Gastrocnemius medialis (tissue), 4 donors: ENCODE data around the gene DNAJA2.

Experiments
- POLR2A ChIP-seq, 2 donors: fragments of 450-650 bp; IDR thresholded peaks; one replicate each; pipeline ENCODE4 v1.6.1; 2017; ENCODE audit warnings: antibody characterized with exemption in 2 of 2, mild to moderate bottlenecking in 2 of 2, moderate library complexity in 2 of 2
- TF ChIP-seq, protein P1 (sequence below), 5 experiments: fragments of 450-650 bp in 3 of 5; fragments of 200-600 bp in 2 of 5; sonication (generic) in 2 of 5; IDR thresholded peaks in 4 of 5; conservative IDR thresholded peaks in 1 of 5; 1 replicate in 4 of 5; 2 replicates in 1 of 5; pipeline ENCODE4 v1.5.1; 2016 to 2019; ENCODE audit warnings: antibody characterized with exemption in 5 of 5, mild to moderate bottlenecking in 3 of 5, moderate library complexity in 3 of 5

DNA sequence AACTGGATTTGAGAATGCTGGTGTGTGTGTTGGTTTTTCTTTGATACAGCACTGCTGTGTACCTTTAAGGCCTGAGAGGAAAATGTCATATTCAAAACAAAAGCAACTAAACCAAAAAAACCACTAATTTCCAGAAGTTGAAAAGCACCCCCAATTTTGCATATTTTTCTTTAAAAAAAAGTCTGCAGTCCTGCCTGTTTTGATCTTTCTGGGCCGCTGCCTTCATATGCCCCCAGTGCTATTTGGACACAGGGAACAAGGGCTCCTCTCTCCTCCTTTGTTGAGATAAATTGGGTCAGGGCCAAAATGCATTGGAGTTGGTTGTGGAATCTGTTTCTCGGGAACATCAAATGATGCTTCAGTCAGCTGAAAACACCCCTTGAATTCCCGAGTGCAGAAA is 62.4 kb downstream of the DNAJA2 start:
- TF ChIP-seq, protein P1, sequence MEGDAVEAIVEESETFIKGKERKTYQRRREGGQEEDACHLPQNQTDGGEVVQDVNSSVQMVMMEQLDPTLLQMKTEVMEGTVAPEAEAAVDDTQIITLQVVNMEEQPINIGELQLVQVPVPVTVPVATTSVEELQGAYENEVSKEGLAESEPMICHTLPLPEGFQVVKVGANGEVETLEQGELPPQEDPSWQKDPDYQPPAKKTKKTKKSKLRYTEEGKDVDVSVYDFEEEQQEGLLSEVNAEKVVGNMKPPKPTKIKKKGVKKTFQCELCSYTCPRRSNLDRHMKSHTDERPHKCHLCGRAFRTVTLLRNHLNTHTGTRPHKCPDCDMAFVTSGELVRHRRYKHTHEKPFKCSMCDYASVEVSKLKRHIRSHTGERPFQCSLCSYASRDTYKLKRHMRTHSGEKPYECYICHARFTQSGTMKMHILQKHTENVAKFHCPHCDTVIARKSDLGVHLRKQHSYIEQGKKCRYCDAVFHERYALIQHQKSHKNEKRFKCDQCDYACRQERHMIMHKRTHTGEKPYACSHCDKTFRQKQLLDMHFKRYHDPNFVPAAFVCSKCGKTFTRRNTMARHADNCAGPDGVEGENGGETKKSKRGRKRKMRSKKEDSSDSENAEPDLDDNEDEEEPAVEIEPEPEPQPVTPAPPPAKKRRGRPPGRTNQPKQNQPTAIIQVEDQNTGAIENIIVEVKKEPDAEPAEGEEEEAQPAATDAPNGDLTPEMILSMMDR (IDR thresholded peaks at IDR 0.05 in 4 of 5, conservative IDR thresholded peaks at IDR 0.05 in 1 of 5), result no peak
- no peak for TF ChIP-seq POLR2A (IDR thresholded peaks at IDR 0.05)
